Mesodermal cell (in vitro differentiated cells): ENCODE data around the gene DCTPP1.
A peak's percentile ranks its signal among the peaks of the same experiment; 100 is the strongest.

ENCODE experiments used
- H3K27ac ChIP-seq: 2 replicates; pipeline ENCODE4 v1.7.0; 2013; ENCODE audit warnings: mild to moderate bottlenecking, low read depth, low read length, moderate library complexity; ENCODE audit not compliant: severe bottlenecking
- H3K36me3 ChIP-seq: 2 replicates; pipeline ENCODE4 v1.7.1; 2013; ENCODE audit warnings: mild to moderate bottlenecking, low read length, moderate library complexity; ENCODE audit not compliant: control insufficient read depth, insufficient read depth
- H3K4me1 ChIP-seq: one replicate; pipeline ENCODE4 v1.7.1; 2013; ENCODE audit warnings: mild to moderate bottlenecking, low read length; ENCODE audit not compliant: insufficient read depth, control insufficient read depth, poor library complexity, severe bottlenecking
- H3K4me3 ChIP-seq: 2 replicates; pipeline ENCODE4 v1.7.0; 2013; ENCODE audit warnings: low read length, control low read depth, mild to moderate bottlenecking; ENCODE audit not compliant: insufficient read depth, poor library complexity, severe bottlenecking; ENCODE audit errors: extremely low read depth
- H3K9me3 ChIP-seq: 2 replicates; pipeline ENCODE4 v1.7.1; 2013; ENCODE audit warnings: mild to moderate bottlenecking, low read length, moderate library complexity; ENCODE audit not compliant: control insufficient read depth
- WGBS, 2 experiments: methylation state at CpG; one replicate each; pipeline ENCODE4 v1.1.5; 2013; ENCODE audit warnings: missing lambda C conversion rate in 2 of 2; ENCODE audit not compliant: insufficient coverage in 2 of 2; 5-methylcytosine and 5-hydroxymethylcytosine counted together

Gene DCTPP1

GRCh38 chr16:30446203-30446595 is 16.4 kb upstream of the DCTPP1 start:
- Histone ChIP-seq H3K4me1 (no peaks in the 10 kb centered on the region), H3K9me3 (peaks cover 12% of the 10 kb centered on the region), H3K27ac (peak overlapping the region; percentile 85), H3K4me3 (peak overlapping the region; percentile 85), H3K36me3 (peaks cover 20% of the 10 kb centered on the region)
- WGBS, 2 experiments: 78 to 86% methylated on average over 6 to 7 of the region's 10 CpGs

- Histone ChIP-seq H3K36me3 (peaks cover 20% of the 10 kb centered on the region), H3K9me3 (peaks cover 12% of the 10 kb centered on the region), H3K4me1 (no peaks in the 10 kb centered on the region), H3K4me3 (peak within 1 kb of the TSS; percentile 85), H3K27ac (peak within 1 kb of the TSS; percentile 85)
- WGBS, 2 experiments: 3% methylated on average over 42 to 46 of the region's 59 CpGs
Observed at GRCh38 chr16:30445408-30446202, 15.8 kb upstream of the DCTPP1 start, which contains the start of gene SEPHS2. Gene SEPHS2 (minus strand): TSS chr16:30445874. CDS start chr16:30445727, 147 bp downstream.

GRCh38 chr16:30445149-30445407 is 15.2 kb upstream of the DCTPP1 start:
- Histone ChIP-seq H3K9me3 (peaks cover 12% of the 10 kb centered on the region), H3K4me1 (no peaks in the 10 kb centered on the region), H3K36me3 (peaks cover 20% of the 10 kb centered on the region), H3K27ac (peak overlapping the region; percentile 85), H3K4me3 (peak overlapping the region; percentile 85)
- WGBS, 2 experiments: 55 to 68% methylated on average over 8 to 11 of the region's 11 CpGs

GRCh38 chr16:30444231-30445148 is 14.7 kb upstream of the DCTPP1 start:
- H3K27ac ChIP-seq: peak overlapping the region; percentile 85
- H3K4me3 ChIP-seq: peak overlapping the region; percentile 85
- peaks cover 20% of the 10 kb centered on the region for H3K36me3 ChIP-seq
- H3K4me1 ChIP-seq: no peaks in the 10 kb centered on the region
- WGBS, 2 experiments: 96% methylated on average over 29 of the region's 29 CpGs
- H3K9me3 ChIP-seq: peaks cover 12% of the 10 kb centered on the region

- H3K36me3 ChIP-seq: peaks cover 20% of the 10 kb centered on the region
- no peak overlapping the region for H3K27ac ChIP-seq
- no peaks in the 10 kb centered on the region for H3K4me1 ChIP-seq
- peaks cover 12% of the 10 kb centered on the region for H3K9me3 ChIP-seq
- 80% methylated on average over 1 of the region's 2 CpGs; no CpG with 5 or more reads in 1 of the 2 experiments for WGBS, 2 experiments
- no peak overlapping the region for H3K4me3 ChIP-seq
Observed at GRCh38 chr16:30443631-30444030, 13.8 kb upstream of the DCTPP1 start.

GRCh38 chr16:30439720-30440348 is 10.0 kb upstream of the DCTPP1 start:
- Histone ChIP-seq H3K4me3 (no peak overlapping the region), H3K4me1 (no peaks in the 10 kb centered on the region), H3K9me3 (peaks cover 9% of the 10 kb centered on the region), H3K27ac (no peak overlapping the region), H3K36me3 (peaks cover 20% of the 10 kb centered on the region)
- WGBS, 2 experiments: 72 to 100% methylated on average over 1 to 2 of the region's 6 CpGs

- H3K4me1 ChIP-seq: no peaks in the 10 kb centered on the region
- peaks cover 10% of the 10 kb centered on the region for H3K36me3 ChIP-seq
- H3K4me3 ChIP-seq: no peak overlapping the region
- 83 to 94% methylated on average over 4 of the region's 5 CpGs for WGBS, 2 experiments
- no peaks in the 10 kb centered on the region for H3K9me3 ChIP-seq
- H3K27ac ChIP-seq: no peak overlapping the region
Observed at GRCh38 chr16:30438835-30439234, 9.0 kb upstream of the DCTPP1 start.

- Histone ChIP-seq H3K4me1 (no peaks in the 10 kb centered on the region), H3K4me3 (no peak overlapping the region), H3K9me3 (no peaks in the 10 kb centered on the region), H3K27ac (no peak overlapping the region), H3K36me3 (no peaks in the 10 kb centered on the region)
- 74 to 93% methylated on average over 3 of the region's 3 CpGs for WGBS, 2 experiments
Observed at GRCh38 chr16:30437511-30438046, 7.7 kb upstream of the DCTPP1 start.

GRCh38 chr16:30434852-30435251 is 5.0 kb upstream of the DCTPP1 start:
- Histone ChIP-seq H3K4me1 (no peaks in the 10 kb centered on the region), H3K27ac (no peak overlapping the region), H3K4me3 (no peak overlapping the region), H3K36me3 (no peaks in the 10 kb centered on the region), H3K9me3 (no peaks in the 10 kb centered on the region)
- WGBS, 2 experiments: 64 to 71% methylated on average over 3 to 4 of the region's 4 CpGs

GRCh38 chr16:30430428-30430970 is 669 bp upstream of the DCTPP1 start:
- 60 to 73% methylated on average over 10 to 19 of the region's 19 CpGs for WGBS, 2 experiments
- Histone ChIP-seq H3K36me3 (peaks cover 24% of the 10 kb centered on the region), H3K27ac (no peak overlapping the region), H3K4me3 (peak overlapping the region; percentile 15), H3K4me1 (no peaks in the 10 kb centered on the region), H3K9me3 (no peaks in the 10 kb centered on the region)
